ENCODE results near the gene G6PC3. TPM values are rescaled to one million over a fixed set of nuclear protein-coding genes. Genes with fewer than 3 reads are reported as not detected.
"Not testable (repeated sequence)": the region's sequence is repeated elsewhere in the genome, so short reads cannot be mapped to it uniquely, and the experiment has no call there.

G6PC3 gene
- total and polyA plus RNA-seq, 4 donors = 6.7 to 15.1 (median 8.3) TPM

GRCh38 chr17:44044071-44044470 lies 26.5 kb upstream of the G6PC3 start:
- Histone ChIP-seq H3K36me3 (ENCODE audit: control insufficient read depth in 4 of 4, insufficient read depth in 3 of 4, low read depth in 1 of 4, low read length in 3 of 4) (peaks cover under 1 to 5% (median 3%) of the 10 kb centered on the region in 4 donors), H3K27me3 (ENCODE audit: control insufficient read depth in 4 of 4, insufficient read depth in 4 of 4, low read length in 3 of 4) (no peaks in the 10 kb centered on the region), H3K4me1 (ENCODE audit: control insufficient read depth in 4 of 4, insufficient read depth in 4 of 4, low read length in 3 of 4) (peaks cover 0 to 17% (median 9%) of the 10 kb centered on the region in 4 donors), H3K9me3 (ENCODE audit: control insufficient read depth in 4 of 4, low read length in 3 of 4) (no peaks in the 10 kb centered on the region), H3K4me3 (ENCODE audit: low read depth in 1 of 3, low read length in 3 of 3) (no peak overlapping the region), H3K9ac (ENCODE audit: low read depth in 1 of 2, low read length in 2 of 2) (no peak overlapping the region), H3K27ac (ENCODE audit: low read depth in 1 of 2, low read length in 2 of 2) (no peak overlapping the region)
- DNase-seq (ENCODE audit: low spot score) = no peak
- TF ChIP-seq, protein P1, sequence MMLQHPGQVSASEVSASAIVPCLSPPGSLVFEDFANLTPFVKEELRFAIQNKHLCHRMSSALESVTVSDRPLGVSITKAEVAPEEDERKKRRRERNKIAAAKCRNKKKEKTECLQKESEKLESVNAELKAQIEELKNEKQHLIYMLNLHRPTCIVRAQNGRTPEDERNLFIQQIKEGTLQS (IDR thresholded peaks at IDR 0.05) = no peak
- TF ChIP-seq GABPA (IDR thresholded peaks at IDR 0.05 in 1 of 2, conservative IDR thresholded peaks at IDR 0.05 in 1 of 2) (no peak), HNF4A (conservative IDR thresholded peaks at IDR 0.05) (no peak), HNF4G (IDR thresholded peaks at IDR 0.05) (no peak), JUND (IDR thresholded peaks at IDR 0.05) (no peak), NR2F2 (IDR thresholded peaks at IDR 0.05) (no peak)
- WGBS = 77% methylated on average over 1 of the region's 1 CpG

GRCh38 chr17:44045486-44045885 lies 25.0 kb upstream of the G6PC3 start:
- no peak overlapping the region for H3K9ac ChIP-seq (ENCODE audit: low read depth in 1 of 2, low read length in 2 of 2)
- H3K27ac ChIP-seq (ENCODE audit: low read depth in 1 of 2, low read length in 2 of 2) = no peak overlapping the region
- H3K4me1 ChIP-seq (ENCODE audit: control insufficient read depth in 4 of 4, insufficient read depth in 4 of 4, low read length in 3 of 4) = peaks cover 0 to 9% (median 5%) of the 10 kb centered on the region in 4 donors
- no peak for DNase-seq (ENCODE audit: low spot score)
- no peaks in the 10 kb centered on the region for H3K27me3 ChIP-seq (ENCODE audit: control insufficient read depth in 4 of 4, insufficient read depth in 4 of 4, low read length in 3 of 4)
- no peak overlapping the region for H3K4me3 ChIP-seq (ENCODE audit: low read depth in 1 of 3, low read length in 3 of 3)
- WGBS = 98% methylated on average over 4 of the region's 4 CpGs
- H3K9me3 ChIP-seq (ENCODE audit: control insufficient read depth in 4 of 4, low read length in 3 of 4) = no peaks in the 10 kb centered on the region
- TF ChIP-seq FOXA2 (IDR thresholded peaks at IDR 0.05) (no peak), SP1 (IDR thresholded peaks at IDR 0.05) (no peak)
- TF ChIP-seq, protein P1 (IDR thresholded peaks at IDR 0.05) = no peak
- peaks cover 4 to 12% (median 8%) of the 10 kb centered on the region in 4 donors for H3K36me3 ChIP-seq (ENCODE audit: control insufficient read depth in 4 of 4, insufficient read depth in 3 of 4, low read depth in 1 of 4, low read length in 3 of 4)

DNA sequence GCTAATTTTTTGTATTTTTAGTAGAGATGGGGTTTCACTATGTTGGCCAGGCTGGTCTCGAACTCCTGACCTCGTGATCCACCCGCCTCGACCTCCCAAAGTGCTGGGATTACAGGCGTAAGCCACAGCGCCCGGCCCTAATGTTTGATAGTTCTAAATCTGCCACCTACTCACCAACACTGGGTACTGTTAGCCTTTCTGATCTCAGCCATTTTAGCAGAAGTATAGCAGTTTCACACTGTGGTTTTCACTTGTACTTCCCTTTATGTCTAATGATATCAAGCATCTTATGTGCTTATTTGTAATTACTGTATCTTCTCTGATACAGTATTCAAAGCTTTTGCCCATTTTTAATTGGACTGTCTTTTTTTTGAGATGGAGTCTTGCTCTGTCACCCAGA lies 23.6 kb upstream of the G6PC3 start:
- WGBS = over 99% methylated on average over 7 of the region's 7 CpGs
- not testable (repeated sequence) for H3K27me3 ChIP-seq (ENCODE audit: control insufficient read depth in 4 of 4, insufficient read depth in 4 of 4, low read length in 3 of 4); H3K9me3 ChIP-seq (ENCODE audit: control insufficient read depth in 4 of 4, low read length in 3 of 4); H3K9ac ChIP-seq (ENCODE audit: low read depth in 1 of 2, low read length in 2 of 2); H3K27ac ChIP-seq (ENCODE audit: low read depth in 1 of 2, low read length in 2 of 2); H3K4me3 ChIP-seq (ENCODE audit: low read depth in 1 of 3, low read length in 3 of 3); H3K4me1 ChIP-seq (ENCODE audit: control insufficient read depth in 4 of 4, insufficient read depth in 4 of 4, low read length in 3 of 4); DNase-seq (ENCODE audit: low spot score)
- H3K36me3 ChIP-seq (ENCODE audit: control insufficient read depth in 4 of 4, insufficient read depth in 3 of 4, low read depth in 1 of 4, low read length in 3 of 4) = peaks cover 4 to 20% (median 13%) of the 10 kb centered on the region in 4 donors

- H3K36me3 ChIP-seq (ENCODE audit: control insufficient read depth in 4 of 4, insufficient read depth in 3 of 4, low read depth in 1 of 4, low read length in 3 of 4) = peaks cover 6 to 27% (median 18%) of the 10 kb centered on the region in 4 donors
- no peak overlapping the region for H3K4me3 ChIP-seq (ENCODE audit: low read depth in 1 of 3, low read length in 3 of 3)
- H3K4me1 ChIP-seq (ENCODE audit: control insufficient read depth in 4 of 4, insufficient read depth in 4 of 4, low read length in 3 of 4) = peaks cover 4 to 14% (median 13%) of the 10 kb centered on the region in 4 donors
- no peak overlapping the region for H3K27ac ChIP-seq (ENCODE audit: low read depth in 1 of 2, low read length in 2 of 2)
- no peaks in the 10 kb centered on the region for H3K9me3 ChIP-seq (ENCODE audit: control insufficient read depth in 4 of 4, low read length in 3 of 4)
- no peak for DNase-seq (ENCODE audit: low spot score)
- WGBS = 97% methylated on average over 9 of the region's 9 CpGs
- no peaks in the 10 kb centered on the region for H3K27me3 ChIP-seq (ENCODE audit: control insufficient read depth in 4 of 4, insufficient read depth in 4 of 4, low read length in 3 of 4)
- H3K9ac ChIP-seq (ENCODE audit: low read depth in 1 of 2, low read length in 2 of 2) = no peak overlapping the region
- TF ChIP-seq EGR1 (IDR thresholded peaks at IDR 0.05; ENCODE audit: low read depth in 2 of 2) = no peak
- no peak for TF ChIP-seq GABPA (IDR thresholded peaks at IDR 0.05 in 1 of 2, conservative IDR thresholded peaks at IDR 0.05 in 1 of 2)
- TF ChIP-seq REST (IDR thresholded peaks at IDR 0.05) = no peak
- TF ChIP-seq, protein P2, sequence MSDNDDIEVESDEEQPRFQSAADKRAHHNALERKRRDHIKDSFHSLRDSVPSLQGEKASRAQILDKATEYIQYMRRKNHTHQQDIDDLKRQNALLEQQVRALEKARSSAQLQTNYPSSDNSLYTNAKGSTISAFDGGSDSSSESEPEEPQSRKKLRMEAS (IDR thresholded peaks at IDR 0.05) = no peak
- TF ChIP-seq, protein P1 (IDR thresholded peaks at IDR 0.05) = no peak
- no peak for TF ChIP-seq ZBTB33 (IDR thresholded peaks at IDR 0.05)
- no peak for TF ChIP-seq FOXA2 (IDR thresholded peaks at IDR 0.05)
- TF ChIP-seq NR2F2 (IDR thresholded peaks at IDR 0.05) = no peak
Observed at GRCh38 chr17:44049294-44050060, 21.1 kb upstream of the G6PC3 start.

All from liver (tissue), 9 donors.